ENCODE data around the gene BMP7.
"Not testable (repeated sequence)": the region's sequence is repeated elsewhere in the genome, so short reads cannot be mapped to it uniquely, and the experiment has no call there.

Gene BMP7

DNA sequence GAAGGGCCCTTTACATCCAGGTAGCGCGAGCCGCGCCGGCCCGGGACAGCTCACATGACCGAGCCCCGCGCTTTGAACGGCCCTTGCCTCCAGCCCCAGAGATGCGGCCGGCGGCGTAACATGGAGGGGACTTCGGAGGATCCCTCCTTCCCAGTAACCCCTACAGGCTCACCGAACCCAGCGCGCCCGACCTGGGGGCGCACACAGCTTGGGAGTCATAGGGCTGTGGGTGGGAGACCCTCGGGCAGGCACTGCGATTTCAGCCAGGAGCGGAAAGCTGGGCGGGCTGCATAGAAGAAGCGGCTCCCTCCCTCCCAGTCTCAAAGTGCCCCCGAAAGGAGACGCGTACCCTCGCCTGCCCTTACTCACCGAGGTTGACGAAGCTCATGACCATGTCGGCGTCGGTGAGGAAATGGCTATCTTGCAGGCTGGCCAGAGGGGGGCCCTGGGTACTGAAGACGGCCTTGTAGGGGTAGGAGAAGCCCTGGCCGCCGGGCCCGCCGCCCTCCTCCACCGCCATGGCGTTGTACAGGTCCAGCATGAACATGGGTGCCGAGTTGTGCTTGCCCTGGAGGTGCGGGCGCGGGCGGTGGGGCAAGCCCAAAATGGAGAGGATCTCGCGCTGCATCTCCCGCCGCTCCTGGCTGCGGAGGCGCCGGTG lies 975 bp downstream of the BMP7 start:
- DNase-seq (ENCODE audit: low read depth): no peak

DNA sequence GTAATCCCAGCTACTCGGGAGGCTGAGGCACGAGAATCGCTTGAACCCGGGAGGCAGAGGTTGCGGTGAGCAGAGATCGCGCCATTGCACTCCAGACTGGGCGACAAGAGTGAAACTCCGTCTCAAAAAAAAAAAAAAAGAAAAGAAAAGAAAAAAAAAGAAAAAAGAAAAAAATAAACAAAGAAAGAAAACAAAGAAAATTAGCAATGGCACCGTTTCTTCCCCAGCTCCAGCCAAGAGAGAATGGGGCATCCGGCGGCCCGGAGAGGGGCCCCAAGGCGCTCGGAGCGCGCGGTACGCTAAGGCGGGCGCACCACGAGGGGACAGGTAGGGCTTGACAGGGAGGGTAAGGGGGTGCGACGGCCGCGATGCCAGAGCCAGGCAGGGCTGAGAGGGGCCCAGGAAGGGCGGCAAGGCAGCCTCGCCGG lies 1.5 kb downstream of the BMP7 start:
- DNase-seq (ENCODE audit: low read depth): not testable (repeated sequence)

DNA sequence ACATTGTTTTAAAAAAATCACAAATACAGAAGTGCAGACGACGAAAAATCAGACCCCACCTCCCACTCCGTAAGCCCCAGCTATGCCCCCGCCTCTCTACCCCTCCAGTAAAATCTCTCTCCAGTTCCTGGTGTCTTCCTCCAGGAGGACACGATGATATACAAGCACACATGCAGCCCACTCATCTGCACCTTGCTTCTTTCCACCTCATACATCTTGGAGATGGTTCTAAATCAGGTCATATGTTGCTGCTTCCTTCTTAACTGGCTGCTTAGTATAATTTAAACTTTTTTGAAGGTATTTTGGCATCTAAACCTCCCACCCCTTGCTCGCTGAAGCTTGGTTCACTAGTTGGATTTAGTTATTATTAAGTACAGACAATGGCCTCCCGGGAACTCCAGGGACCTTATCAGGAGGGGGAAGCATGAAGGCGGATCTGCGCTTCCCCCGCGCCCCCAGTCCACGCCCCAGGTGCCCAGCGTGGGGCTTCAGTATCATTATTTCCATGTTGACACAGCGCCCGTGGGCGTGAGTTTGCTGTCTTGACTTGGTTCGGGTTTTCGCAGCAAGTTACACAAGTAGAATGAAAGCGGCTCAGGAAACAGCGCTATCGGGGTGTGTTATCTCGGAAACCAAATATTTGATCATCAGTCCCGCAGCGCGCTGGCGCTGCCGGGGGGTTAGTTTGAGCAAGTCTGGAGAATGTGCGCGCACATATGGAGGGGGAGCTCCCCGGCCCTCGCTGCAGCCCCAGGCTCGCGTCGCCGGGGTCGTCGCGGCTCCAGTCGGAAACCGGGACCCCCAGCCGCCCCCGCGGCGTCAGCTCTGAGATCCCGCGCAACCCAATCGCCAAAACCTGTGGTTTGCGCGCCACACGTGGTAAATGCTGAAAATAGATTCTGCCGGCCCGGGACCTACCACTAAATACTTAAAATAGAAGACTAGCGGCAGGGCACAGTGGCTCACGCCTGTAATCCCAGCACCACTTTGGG lies 2.3 kb downstream of the BMP7 start:
- DNase-seq (ENCODE audit: low read depth): no peak

DNA sequence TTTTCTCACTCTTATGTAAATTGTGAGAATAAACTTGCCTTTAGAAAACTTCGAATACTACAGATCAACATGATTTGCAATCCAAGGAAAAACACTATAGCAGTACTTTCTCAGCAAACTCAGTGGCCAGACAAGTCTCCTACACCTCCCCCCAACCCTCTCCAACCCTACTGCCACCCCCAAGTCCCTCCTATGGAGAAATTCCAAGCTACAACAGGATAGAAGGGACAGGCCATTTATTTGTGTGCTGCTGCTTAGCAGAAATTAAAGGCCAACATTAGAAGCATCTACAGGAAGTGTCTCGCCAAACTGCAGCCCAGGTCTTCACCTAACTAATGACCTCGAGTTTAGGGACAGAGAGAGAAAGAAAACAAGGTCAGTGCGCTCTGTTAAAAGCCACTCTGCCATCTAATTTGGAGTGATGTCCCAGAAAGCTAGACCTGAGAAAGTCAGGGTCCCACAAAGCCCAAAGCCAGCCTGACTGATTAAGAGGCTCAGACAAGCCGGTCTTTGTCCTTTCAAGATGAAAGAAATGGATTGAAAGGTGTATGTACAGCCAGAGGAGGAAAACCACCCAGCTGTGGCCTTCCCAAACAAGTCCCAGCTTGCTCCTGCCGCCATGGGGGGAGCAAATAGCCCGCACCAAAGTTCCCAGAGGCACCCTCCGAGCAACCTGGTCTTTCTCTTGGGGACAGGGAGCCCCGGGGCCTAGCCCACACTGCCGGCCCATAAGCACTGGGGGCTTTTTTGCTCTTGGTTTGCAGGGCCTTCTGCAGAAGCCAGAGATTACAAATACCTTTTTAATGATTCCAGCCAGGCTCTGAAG lies 3.4 kb downstream of the BMP7 start:
- no peak for DNase-seq (ENCODE audit: low read depth)

DNA sequence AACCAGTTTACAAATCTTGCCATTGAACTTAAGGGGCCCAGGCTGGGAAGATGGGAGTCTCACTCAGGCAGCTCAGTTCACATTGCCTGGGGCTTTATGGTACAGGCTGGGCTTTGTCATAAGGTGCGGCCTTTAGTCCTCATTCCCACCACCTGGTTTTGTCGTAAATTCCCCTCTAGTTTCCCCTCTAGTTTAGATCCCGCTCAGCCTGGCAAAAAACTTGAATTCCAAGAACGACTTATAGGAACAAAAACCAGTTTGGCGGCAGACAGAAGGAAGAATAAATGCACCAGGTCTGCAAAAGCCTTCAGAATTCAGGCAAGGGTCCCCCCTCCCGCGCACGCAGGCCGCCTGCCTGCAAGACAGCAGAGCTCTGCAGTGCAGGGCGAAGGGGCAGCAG lies 4.1 kb downstream of the BMP7 start:
- no peak for DNase-seq (ENCODE audit: low read depth)

DNA sequence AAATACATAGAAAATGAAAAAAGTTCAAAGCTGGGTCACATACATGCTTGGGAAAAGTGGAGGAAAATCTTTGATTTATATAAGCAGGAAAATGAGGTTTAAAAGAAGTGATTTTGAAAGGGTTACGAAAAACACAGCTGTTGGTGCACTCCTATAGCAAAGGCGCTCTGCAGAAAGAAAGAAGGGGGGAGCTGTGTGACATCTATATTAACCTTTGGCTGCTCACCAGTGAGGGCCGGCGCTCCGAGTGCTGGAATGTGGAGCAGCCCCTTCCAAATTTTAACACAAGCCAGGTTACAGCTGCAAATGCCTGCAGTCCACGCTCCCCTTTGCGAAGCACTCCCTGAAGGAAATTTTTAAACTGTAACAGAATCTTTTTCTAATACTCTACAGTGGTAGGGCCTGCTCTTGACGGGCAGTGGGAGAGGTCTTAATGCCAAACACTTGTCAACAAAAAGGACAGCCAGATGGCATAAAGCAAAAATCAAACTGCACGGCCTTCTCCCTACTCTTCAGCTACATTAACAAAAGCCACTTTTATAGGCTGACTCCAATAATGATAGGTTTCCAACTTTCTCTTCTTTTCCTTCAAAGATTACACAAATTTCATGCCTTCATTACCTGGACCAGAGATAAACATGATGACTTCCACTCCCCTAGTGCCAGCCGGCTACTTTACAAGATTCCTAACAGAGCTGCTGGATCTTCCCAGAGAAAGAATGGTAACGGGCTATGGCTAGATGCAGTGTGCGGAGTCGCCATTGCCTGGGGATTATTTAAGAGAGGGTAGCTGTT lies 4.8 kb downstream of the BMP7 start:
- no peak for DNase-seq (ENCODE audit: low read depth)

DNA sequence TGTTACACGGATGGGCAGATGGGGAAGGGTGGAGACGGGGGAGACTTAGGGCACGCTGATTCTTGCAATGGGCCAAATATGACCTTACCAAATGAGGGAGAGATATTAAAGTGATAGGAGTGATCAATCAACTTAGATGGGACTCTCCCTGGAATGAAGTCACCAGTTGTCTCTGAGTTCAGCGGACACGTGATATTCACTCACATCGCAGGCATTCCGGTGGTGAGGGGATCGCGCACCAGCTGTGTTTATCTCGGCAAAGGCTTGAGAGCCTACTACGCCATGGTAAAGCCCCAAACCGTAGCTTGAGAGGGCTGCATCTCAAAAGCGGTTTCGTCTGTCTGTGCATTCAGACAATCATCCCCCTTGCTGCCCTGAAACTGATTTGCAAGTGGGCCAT lies 5.5 kb downstream of the BMP7 start:
- DNase-seq (ENCODE audit: low read depth): no peak

DNA sequence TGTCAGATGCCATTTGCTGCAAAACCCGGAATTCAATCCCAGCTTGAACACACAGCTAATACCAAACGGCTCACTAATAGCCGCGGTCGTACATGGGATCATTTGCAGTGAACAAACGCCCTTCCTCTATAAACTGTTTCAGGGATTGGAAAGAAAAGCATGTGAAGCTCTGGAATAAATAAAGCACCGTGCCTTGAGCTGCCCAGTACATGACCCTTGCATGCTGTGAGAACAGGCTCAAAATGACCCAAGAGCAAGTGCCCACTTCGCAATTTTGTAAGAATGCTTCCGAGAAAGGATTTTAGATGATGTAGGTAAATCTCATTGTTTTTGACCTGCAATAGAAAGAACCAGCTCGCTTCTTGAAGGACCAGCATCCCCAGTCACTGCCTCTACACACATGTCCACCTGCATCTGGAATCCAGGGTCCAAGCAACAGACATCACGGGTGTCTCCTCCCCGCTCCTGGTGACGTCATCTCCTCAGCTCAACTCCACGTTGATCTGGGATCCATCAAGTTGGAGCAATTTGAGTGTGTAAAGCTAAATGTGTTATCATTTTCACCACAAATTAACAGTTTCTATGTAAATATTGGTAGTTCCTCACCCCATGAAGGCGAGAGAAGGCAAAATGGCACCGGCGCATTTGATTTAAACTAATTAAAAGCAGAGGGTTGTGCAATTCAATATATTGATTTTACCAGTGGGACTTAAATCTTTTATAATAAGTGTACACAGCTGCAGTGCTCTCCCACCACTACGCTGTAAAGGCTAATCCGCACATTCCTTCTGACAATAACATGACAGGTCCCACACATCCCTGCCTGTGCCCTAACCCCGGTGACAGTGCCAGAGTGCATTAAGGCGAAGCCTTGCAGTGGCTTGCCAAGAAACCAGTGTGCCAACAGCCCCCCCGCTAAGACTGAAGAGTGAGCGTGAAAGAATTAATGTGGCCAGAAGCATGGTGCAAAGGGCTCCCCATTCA lies 6.2 kb downstream of the BMP7 start:
- no peak for DNase-seq (ENCODE audit: low read depth)

DNA sequence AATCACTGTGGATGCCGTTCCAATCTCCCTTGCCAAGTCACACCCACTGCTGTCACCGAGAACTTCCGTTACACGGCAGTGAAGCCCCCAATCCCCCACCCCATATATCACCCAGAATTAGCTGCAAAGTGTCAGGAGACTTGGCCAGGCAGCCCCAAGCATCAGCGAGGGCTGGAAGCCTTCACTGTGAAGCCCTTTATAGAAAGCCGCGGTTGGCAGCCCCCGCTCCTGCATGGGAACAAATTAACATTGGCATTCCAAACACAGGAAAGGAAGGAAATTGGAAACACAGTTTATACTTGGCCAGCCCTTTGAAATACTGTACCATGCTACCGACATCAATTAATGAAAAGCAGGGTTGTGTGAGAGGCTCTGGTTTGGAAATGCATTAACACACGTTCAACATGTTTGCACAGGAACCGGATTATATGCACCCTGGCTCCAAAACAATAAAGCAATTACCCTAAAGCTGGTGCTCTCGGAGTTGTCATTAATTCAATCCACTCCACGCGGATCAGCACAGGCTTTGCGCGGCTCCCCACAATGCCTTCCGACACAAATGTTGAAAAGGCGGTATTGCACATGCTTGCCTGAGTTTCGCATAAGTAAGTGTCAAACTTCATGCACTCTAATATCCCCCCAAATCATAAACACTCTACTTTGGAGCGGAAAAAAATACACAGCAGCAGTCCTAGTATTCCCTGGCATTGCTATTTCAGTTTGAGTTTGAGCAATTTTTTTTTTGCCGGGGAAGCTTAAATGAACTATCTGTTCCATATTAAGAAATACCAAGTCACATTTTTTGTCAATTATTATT lies 7.1 kb downstream of the BMP7 start:
- DNase-seq (ENCODE audit: low read depth): no peak

DNA sequence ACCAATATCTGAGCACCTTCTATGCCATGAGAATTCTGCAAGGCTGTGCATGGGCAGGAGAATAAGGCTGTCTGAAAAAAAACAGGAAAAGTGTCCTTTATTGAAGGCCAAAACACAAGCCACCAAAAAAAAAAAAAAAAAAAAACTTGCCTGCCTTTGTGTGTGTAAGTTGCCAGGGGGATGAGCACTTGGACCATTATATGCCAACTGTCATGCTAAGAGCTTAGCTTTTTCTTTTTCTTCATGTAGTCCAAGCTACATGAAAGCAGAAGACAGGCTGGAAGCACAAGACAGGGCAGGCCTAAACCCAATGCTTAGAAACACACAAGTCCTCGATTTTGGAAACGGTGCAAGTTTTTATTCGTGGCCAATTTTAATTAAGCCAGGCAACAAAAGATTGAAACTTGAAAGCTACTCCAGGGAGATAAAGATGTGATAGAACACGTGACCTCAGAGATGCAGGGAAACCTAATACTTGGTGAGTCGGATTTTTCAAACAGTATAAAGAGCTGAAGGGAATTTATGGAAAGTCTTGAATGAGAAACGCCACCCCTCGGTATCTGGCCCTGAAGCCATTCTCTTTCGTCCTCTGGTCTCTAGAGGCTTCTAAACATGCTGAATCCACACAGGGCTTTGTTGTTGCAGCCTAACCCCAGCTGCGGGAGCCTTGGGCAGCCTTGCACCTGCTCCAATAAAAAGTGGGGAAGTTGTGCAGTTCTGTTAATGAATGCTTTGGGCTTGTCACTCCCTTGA lies 8.6 kb downstream of the BMP7 start:
- DNase-seq (ENCODE audit: low read depth): no peak

DNA sequence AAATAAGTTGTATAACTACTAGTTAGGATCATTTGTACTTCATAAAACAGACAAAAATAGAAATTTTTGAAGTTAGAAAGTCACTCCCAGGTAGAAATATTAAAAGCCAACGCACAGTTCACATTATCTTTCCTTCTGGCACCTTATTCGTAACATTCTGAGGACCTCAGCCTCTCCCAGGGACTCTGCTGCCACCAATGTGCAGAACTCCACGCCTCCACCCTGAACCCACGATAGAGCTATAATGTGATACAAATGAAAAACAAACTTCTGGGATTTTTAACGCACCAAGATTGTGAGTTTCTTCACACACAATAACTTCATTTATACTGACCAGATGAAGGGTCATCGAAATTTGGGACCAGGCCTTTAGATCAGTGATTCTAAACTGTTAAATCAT lies 9.5 kb downstream of the BMP7 start:
- no peak for DNase-seq (ENCODE audit: low read depth)

DNA sequence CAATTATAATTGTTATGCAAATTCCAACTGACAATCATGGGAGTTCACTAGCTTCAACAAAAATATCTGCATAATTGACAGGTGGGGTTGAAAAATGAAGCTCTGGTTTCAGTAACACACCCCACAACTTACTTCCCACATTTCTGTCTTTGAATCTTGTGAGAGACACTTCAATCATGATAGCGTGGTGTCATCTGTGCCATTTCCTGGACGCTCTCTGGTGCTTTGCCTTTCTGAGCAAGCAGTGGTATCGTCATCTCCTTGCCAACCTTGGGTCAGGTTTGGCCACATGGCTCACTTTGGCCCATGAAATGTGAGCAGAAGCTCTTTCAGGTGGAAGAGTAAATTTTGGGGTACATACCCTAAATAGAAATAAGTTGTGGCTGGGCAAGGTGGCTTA lies 10.2 kb downstream of the BMP7 start:
- no peak for DNase-seq (ENCODE audit: low read depth)

DNA sequence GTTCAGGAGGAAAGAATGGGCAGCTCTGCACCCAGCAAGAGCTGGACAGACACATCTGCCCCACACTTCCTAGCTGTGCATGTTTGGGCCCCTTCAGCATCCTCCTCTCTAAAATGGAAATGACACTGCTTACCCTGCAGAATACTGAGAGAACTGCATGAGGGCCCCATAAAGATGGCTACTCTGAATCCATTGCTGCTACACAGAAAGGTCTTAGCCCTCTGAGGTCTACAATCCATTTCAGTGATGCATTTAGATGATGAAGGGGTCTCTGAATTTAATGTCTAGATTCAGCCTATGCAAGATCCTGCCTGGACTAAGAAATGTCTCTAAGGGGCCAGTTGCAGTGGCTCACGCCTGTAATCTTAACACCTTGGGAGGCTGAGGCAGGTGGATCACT lies 11.3 kb downstream of the BMP7 start:
- DNase-seq (ENCODE audit: low read depth): no peak

DNA sequence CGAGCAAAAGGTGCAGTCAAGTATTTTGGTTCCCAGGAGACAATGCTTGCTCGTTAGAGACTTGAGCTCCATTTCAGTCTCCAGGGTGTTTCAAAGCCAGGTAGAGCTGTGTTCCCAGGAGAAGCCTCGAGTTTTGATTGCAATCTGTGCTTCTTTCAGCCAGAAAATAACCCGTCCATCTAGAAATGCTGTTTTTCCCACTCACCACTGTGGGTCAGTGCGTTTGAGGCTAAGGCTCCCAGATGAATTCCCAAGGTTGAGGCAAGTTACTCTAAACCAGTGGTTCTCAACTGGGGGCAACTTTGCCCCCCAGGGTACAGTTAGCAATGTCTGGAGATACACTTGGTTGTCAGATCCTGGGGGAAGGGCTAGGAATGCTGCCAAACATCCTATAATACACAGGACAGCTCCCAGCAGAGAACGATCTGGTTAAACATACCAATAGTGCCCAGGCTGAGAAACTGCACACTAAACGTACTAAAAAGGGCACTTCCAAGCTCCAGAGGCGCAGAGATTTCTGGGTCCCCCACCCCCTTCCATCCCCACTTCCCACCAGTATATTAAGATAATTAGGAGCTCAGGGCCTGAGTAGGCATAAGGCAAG lies 13.8 kb downstream of the BMP7 start:
- DNase-seq (ENCODE audit: low read depth): no peak

DNA sequence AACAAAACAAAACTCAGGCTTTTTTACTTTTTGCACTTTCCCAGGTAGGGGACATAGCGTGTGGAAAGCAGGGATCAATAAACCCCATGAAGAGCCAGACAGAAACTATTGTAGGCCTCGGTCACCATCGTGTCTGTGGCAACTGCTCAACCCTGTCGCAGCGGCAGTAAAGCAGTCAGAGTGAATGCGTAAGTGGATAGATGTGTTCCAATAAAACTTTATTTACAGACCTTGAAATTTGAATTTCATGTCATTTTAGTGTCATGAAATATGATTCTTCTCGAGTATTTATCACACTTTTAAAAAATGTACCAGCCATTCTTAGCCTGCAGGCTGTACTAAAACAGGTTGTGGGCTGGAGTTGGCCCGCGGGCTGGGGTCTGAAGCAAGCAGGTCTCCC lies 14.5 kb downstream of the BMP7 start:
- DNase-seq (ENCODE audit: low read depth): no peak

DNA sequence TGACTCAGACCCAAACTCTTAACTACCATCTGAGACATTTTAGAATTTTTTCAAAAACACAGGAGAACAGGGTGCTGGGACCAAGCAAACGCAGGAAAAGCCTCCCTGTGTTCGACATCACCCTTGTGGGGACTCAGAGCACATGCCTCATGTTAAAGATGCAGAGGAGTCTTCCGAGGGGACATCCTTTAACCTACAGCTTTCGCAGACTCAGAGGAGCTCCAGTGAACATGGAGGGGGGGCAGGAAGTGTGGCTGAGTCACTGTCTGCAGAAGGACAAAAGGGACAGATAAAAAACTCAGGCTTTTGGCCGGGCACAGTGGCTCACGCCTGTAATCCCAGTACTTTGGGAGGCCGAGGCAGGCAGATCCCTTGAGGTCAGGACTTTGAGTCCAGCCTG lies 15.1 kb downstream of the BMP7 start:
- no peak for DNase-seq (ENCODE audit: low read depth)

DNA sequence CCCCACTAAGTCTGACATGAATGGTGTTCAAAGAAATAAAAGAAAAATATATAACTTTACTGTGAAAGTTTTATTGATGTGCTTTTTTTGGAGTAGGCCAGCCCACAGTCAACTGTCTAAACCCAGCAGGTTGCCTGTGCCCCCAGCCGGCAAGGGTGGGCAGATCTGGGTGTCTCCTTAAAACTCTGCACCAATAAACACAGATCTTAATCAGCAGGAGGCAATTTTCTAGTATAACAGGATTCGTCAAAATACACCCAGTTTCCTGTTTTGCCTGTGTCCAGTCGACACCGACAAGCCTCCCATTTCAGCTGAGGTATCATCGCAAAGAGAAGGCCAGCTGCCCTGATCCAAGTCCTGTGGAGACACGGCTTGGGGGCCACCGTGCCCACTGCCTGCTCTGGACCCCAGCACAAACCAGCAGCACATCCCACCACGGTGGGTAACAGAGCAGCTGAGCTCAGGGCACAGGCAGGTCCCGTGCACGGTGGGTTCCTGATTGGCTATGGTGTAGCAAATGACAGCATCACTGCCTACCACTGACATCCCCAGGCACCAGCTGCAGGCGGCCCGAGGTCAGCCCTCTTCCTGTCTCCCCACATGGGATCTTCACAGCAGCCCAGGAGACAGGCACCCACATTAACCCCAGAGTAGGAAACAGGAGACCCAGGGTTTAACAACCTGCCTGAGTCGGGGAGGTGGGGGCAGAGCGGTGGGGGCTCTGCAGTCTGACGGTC lies 15.7 kb downstream of the BMP7 start:
- DNase-seq (ENCODE audit: low read depth): no peak

DNA sequence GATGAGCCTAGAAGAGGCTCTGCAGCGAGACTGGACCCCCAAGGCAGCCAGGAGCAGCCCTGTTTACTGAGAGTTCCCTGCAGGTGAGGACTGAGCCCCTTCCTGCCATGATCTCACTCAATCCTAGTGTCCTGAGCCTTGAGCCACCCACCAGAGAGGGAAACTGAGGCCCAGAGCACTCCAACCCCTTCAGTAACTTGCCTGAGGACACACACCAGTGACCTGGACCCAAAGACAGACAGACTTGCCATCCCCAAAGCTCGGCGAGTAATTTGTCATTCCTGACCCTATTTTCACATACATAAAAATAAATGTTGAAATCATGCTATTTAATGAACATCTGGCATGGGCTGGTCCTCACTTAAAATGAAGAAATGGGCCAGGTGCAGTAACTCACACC lies 16.7 kb downstream of the BMP7 start:
- DNase-seq (ENCODE audit: low read depth): no peak

All from stimulated activated CD8-positive, alpha-beta memory T cell treated with anti-CD3 and anti-CD28 coated beads, Interleukin-12 subunit alpha, Interleukin-12 subunit beta, amount 100 ng/mL, for 1 hour (primary cell).